ENCODE measurements around the gene HELB.

- TF ChIP-seq CTCF (conservative IDR thresholded peaks at IDR 0.05) = no peak
- TF ChIP-seq EZH2 (IDR thresholded peaks at IDR 0.05; ENCODE audit: low read depth) = no peak
Observed at GRCh38 chr12:66367015-66367667, 64.8 kb downstream of the HELB start.
